Liver (tissue), 3 donors: ENCODE measurements around the gene TGM3.

Experiments
- CTCF ChIP-seq: fragments of 150-350 bp; IDR thresholded peaks from 2 replicates; pipeline ENCODE4 v1.5.1; 2017; ENCODE audit warnings: improper control_type of control experiment, low read depth, low read length; ENCODE audit not compliant: missing input control
- JUND ChIP-seq, 2 donors: IDR thresholded peaks; 2 replicates each; pipeline ENCODE4 v1.6.1; 2016; ENCODE audit warnings: antibody characterized with exemption in 2 of 2
- MAX ChIP-seq: IDR thresholded peaks from 2 replicates; pipeline ENCODE4 v1.6.1; 2016; ENCODE audit warnings: antibody characterized with exemption
- TAF1 ChIP-seq: conservative IDR thresholded peaks from 2 replicates; pipeline ENCODE4 v1.6.1; 2016; ENCODE audit warnings: antibody characterized with exemption, mild to moderate bottlenecking
- donor health status: healthy.
- donor health status: healthy.

DNA sequence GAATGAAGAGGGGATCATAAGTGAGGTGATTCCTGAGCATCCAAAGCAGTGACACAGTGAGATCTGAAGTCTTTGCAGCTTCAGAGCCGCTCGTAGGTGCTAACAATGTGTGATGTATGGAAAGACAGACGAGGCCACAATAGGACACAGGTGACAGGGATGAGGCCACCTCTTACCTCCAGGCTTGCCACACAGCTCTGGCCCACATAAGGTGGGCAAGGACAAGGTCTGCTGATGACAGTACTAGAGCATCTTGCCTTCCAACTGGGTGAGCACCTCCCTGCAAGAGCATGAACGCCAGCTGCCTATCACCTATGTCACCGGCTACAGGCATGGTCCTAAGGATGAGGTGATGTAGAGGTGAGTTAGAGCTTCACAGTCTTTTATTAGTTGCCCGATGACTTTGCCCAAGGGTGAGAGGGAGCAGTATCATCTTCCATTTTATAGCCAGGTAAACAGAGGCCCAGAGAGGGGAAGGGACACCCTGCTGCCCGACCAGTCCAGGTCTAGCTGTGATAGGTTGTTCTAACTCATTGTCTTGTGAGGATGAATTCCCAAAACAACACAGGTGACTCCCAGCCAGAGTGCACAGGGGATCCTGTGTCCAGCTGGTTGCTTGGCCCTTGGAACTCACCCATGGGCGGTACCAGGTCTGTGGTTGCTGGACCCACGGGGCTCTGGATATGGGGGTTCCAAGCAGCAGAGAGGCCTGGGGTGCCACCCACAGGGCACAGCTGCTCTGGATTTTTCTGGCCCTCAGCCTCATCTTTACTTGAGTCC, 78.7 kb downstream of the TGM3 start:
- no peak for TF ChIP-seq MAX
- no peak for TF ChIP-seq JUND (IDR thresholded peaks at IDR 0.05)
- no peak for TF ChIP-seq CTCF
- no peak for TF ChIP-seq TAF1
